ENCODE measurements around the gene EFL1.
"Not testable (repeated sequence)": the region's sequence is repeated elsewhere in the genome, so short reads cannot be mapped to it uniquely, and the experiment has no call there.

EFL1 gene

GRCh38 chr15:82195818-82196217 lies 66.7 kb downstream of the EFL1 start:
- not testable (repeated sequence) for DNase-seq

- not testable (repeated sequence) for DNase-seq
Observed at GRCh38 chr15:82194488-82194887, 68.0 kb downstream of the EFL1 start.

GRCh38 chr15:82193435-82193834 lies 69.1 kb downstream of the EFL1 start:
- DNase-seq = not testable (repeated sequence)

- DNase-seq = not testable (repeated sequence)
Observed at GRCh38 chr15:82192394-82192793, 70.1 kb downstream of the EFL1 start.

GRCh38 chr15:82186719-82187406 lies 75.7 kb downstream of the EFL1 start:
- DNase-seq = no peak

- DNase-seq = no peak
Observed at GRCh38 chr15:82186161-82186560, 76.4 kb downstream of the EFL1 start.

GRCh38 chr15:82184776-82185175 lies 77.8 kb downstream of the EFL1 start:
- DNase-seq = no peak

GRCh38 chr15:82184355-82184754 lies 78.2 kb downstream of the EFL1 start:
- no peak for DNase-seq

GRCh38 chr15:82183121-82184031 lies 79.2 kb downstream of the EFL1 start:
- DNase-seq = no peak

- no peak for DNase-seq
Observed at GRCh38 chr15:82181371-82181770, 81.2 kb downstream of the EFL1 start.

- DNase-seq = no peak
Observed at GRCh38 chr15:82178061-82178460, 84.5 kb downstream of the EFL1 start.

GRCh38 chr15:82177291-82178010 lies 85.1 kb downstream of the EFL1 start:
- DNase-seq = no peak

- no peak for DNase-seq
Observed at GRCh38 chr15:82176542-82176941, 86.0 kb downstream of the EFL1 start.

- DNase-seq = no peak
Observed at GRCh38 chr15:82174471-82175235, 87.9 kb downstream of the EFL1 start.

GRCh38 chr15:82173108-82173507 lies 89.4 kb downstream of the EFL1 start:
- DNase-seq = no peak

- no peak for DNase-seq
Observed at GRCh38 chr15:82172506-82172905, 90.0 kb downstream of the EFL1 start.

GRCh38 chr15:82168757-82169156 lies 93.8 kb downstream of the EFL1 start:
- DNase-seq = no peak

- no peak for DNase-seq
Observed at GRCh38 chr15:82168296-82168695, 94.2 kb downstream of the EFL1 start.

GRCh38 chr15:82165948-82166376 lies 96.6 kb downstream of the EFL1 start:
- no peak for DNase-seq

GRCh38 chr15:82159922-82160321 lies 102.6 kb downstream of the EFL1 start:
- no peak for DNase-seq

- DNase-seq = no peak
Observed at GRCh38 chr15:82158811-82159210, 103.7 kb downstream of the EFL1 start.

GRCh38 chr15:82150645-82151044 lies 111.9 kb downstream of the EFL1 start:
- DNase-seq = no peak
